BJ (cell line): ENCODE data around the gene MLLT3. TPM values are rescaled to one million over a fixed set of nuclear protein-coding genes. Genes with fewer than 3 reads are reported as not detected.
A peak's percentile ranks its signal among the peaks of the same experiment; 100 is the strongest.

Source experiments
- CTCF ChIA-PET: fragments of 350-600 bp; formaldehyde crosslinking; extraction: SDS; loops from one replicate; lab custom pipeline; 2021; ENCODE audit warnings: antibody characterized with exemption, inconsistent platforms; lab: Yijun Ruan, JAX
- POLR2A ChIA-PET: fragments of 300-600 bp; sonication (Branson Sonifier 250); formaldehyde crosslinking; extraction: SDS; loops from one replicate; lab custom pipeline; 2021; ENCODE audit warnings: antibody characterized with exemption; lab: Charles Lee
- DNase-seq: peaks from one replicate; pipeline ENCODE4 v3.0.0-alpha.2; 2011; ENCODE audit warnings: low read depth
- H3K27me3 ChIP-seq: 2 replicates; pipeline ENCODE4 v1.6.0; 2011; ENCODE audit warnings: low read length; ENCODE audit not compliant: control insufficient read depth, insufficient read depth
- H3K36me3 ChIP-seq: 2 replicates; pipeline ENCODE4 v1.5.1; 2011; ENCODE audit warnings: low read length; ENCODE audit not compliant: control insufficient read depth, insufficient read depth
- H3K4me3 ChIP-seq: 2 replicates; pipeline ENCODE4 v1.5.1; 2011; ENCODE audit warnings: low read depth, mild to moderate bottlenecking, control low read depth, low read length
- CTCF ChIP-seq: IDR thresholded peaks from 2 replicates; pipeline ENCODE4 v1.5.1; 2011; ENCODE audit warnings: low read depth, mild to moderate bottlenecking, control low read depth, inconsistent platforms, low read length, moderate library complexity; ENCODE audit not compliant: insufficient read depth
- polyA plus RNA-seq: library from polyadenylated mRNA; depleted of rRNA; stranded (reverse); fragments of >200 nt; gene quantifications from 2 replicates; pipeline ENCODE4 v1.2.3, GENCODE V29; 2011

The MLLT3 gene
- polyA plus RNA-seq, 1 experiment, result 13.8 TPM

GRCh38 chr9:20355022-20355421, 267.3 kb downstream of the MLLT3 start:
- peak; percentile 53 for DNase-seq
- Histone ChIP-seq H3K36me3 (no peaks in the 10 kb centered on the region), H3K4me3 (no peak overlapping the region), H3K27me3 (no peaks in the 10 kb centered on the region)
- ChIA-PET CTCF (interaction anchor here (1.0 to 5.0 kb wide), 7 partner anchors 241 to 754 kb away, joined by 3 to 52 read pairs (median 3); partner anchors contain the start of gene MLLT3), POLR2A (interaction anchor here (0.6 to 1.1 kb wide), 3 partner anchors 268 to 460 kb away, joined by 3 to 5 read pairs (median 3); no protein-coding TSS in a partner anchor)
- TF ChIP-seq CTCF, result no peak

GRCh38 chr9:20353931-20354652, 268.2 kb downstream of the MLLT3 start:
- ChIA-PET CTCF (interaction anchor here (0.6 to 5.0 kb wide), 3 partner anchors 112 to 270 kb away, joined by 3 to 52 read pairs (median 5); partner anchors contain the start of gene MLLT3), POLR2A (no interaction called here)
- no peak for DNase-seq
- H3K36me3 ChIP-seq, result no peaks in the 10 kb centered on the region
- H3K27me3 ChIP-seq, result no peaks in the 10 kb centered on the region
- TF ChIP-seq CTCF, result no peak
- no peak overlapping the region for H3K4me3 ChIP-seq

GRCh38 chr9:20353524-20353923, 268.8 kb downstream of the MLLT3 start:
- no peak for TF ChIP-seq CTCF

GRCh38 chr9:20352591-20352990, 269.7 kb downstream of the MLLT3 start:
- ChIA-PET CTCF (interaction anchor here (1.3 kb wide), 2 partner anchors 260 to 589 kb away, joined by 3 to 6 read pairs; no protein-coding TSS in a partner anchor), POLR2A (interaction anchor here (0.6 kb wide), 1 partner anchor 209 kb away, joined by 14 read pairs; no protein-coding TSS in a partner anchor)
- no peak overlapping the region for H3K4me3 ChIP-seq
- no peaks in the 10 kb centered on the region for H3K27me3 ChIP-seq
- DNase-seq, result no peak
- no peaks in the 10 kb centered on the region for H3K36me3 ChIP-seq
- TF ChIP-seq CTCF, result no peak

More at GRCh38 chr9:20353524-20353923, 268.8 kb downstream of the MLLT3 start:
- H3K27me3 ChIP-seq, result no peaks in the 10 kb centered on the region
- no peaks in the 10 kb centered on the region for H3K36me3 ChIP-seq
- H3K4me3 ChIP-seq, result no peak overlapping the region
- POLR2A ChIA-PET, result no interaction called here
- CTCF ChIA-PET, result interaction anchor here (0.6 kb wide), 1 partner anchor 112 kb away, joined by 3 read pairs; no protein-coding TSS in a partner anchor
- no peak for DNase-seq

GRCh38 chr9:20351715-20352114, 270.6 kb downstream of the MLLT3 start:
- Histone ChIP-seq H3K36me3 (no peaks in the 10 kb centered on the region), H3K4me3 (no peak overlapping the region), H3K27me3 (no peaks in the 10 kb centered on the region)
- POLR2A ChIA-PET, result no interaction called here
- TF ChIP-seq CTCF, result no peak
- CTCF ChIA-PET, result interaction anchor here (0.7 to 1.3 kb wide), 4 partner anchors 261 to 590 kb away, joined by 3 to 6 read pairs (median 3); no protein-coding TSS in a partner anchor
- no peak for DNase-seq
